Measurements from ENCODE around the gene PDIA6.

Gene PDIA6

GRCh38 chr2:10750610-10751009, 62.0 kb downstream of the PDIA6 start:
- no peak for DNase-seq (ENCODE audit: insufficient read length, low spot score)
- TF ChIP-seq POLR2A (IDR thresholded peaks at IDR 0.05; ENCODE audit: low read depth, low read length) = no peak
- no peak for TF ChIP-seq TAF1 (IDR thresholded peaks at IDR 0.05; ENCODE audit: low read depth, low read length)
- no peak for TF ChIP-seq SPI1 (IDR thresholded peaks at IDR 0.05; ENCODE audit: low read depth, low read length)
- no peak for TF ChIP-seq PAX5 (IDR thresholded peaks at IDR 0.05; ENCODE audit: insufficient read depth, low read length, severe bottlenecking)
- no peak for TF ChIP-seq POLR2AphosphoS5 (IDR thresholded peaks at IDR 0.05; ENCODE audit: low read depth, low read length)
- TF ChIP-seq POU2F2 (IDR thresholded peaks at IDR 0.05; ENCODE audit: low read depth, low read length) = no peak
- FAIRE-seq = no peak

GRCh38 chr2:10742666-10743065, 69.9 kb downstream of the PDIA6 start:
- no peak for DNase-seq (ENCODE audit: insufficient read length, low spot score)
- TF ChIP-seq POLR2AphosphoS5 (IDR thresholded peaks at IDR 0.05; ENCODE audit: low read depth, low read length) (no peak), SPI1 (IDR thresholded peaks at IDR 0.05; ENCODE audit: low read depth, low read length) (no peak), TAF1 (IDR thresholded peaks at IDR 0.05; ENCODE audit: low read depth, low read length) (no peak), POU2F2 (IDR thresholded peaks at IDR 0.05; ENCODE audit: low read depth, low read length) (no peak), PAX5 (IDR thresholded peaks at IDR 0.05; ENCODE audit: insufficient read depth, low read length, severe bottlenecking) (no peak), POLR2A (IDR thresholded peaks at IDR 0.05; ENCODE audit: low read depth, low read length) (no peak)
- no peak for FAIRE-seq

GRCh38 chr2:10741139-10741538, 71.4 kb downstream of the PDIA6 start:
- FAIRE-seq = no peak
- no peak for TF ChIP-seq POLR2AphosphoS5 (IDR thresholded peaks at IDR 0.05; ENCODE audit: low read depth, low read length)
- no peak for TF ChIP-seq PAX5 (IDR thresholded peaks at IDR 0.05; ENCODE audit: insufficient read depth, low read length, severe bottlenecking)
- TF ChIP-seq TAF1 (IDR thresholded peaks at IDR 0.05; ENCODE audit: low read depth, low read length) = no peak
- no peak for DNase-seq (ENCODE audit: insufficient read length, low spot score)

- TF ChIP-seq POLR2A (IDR thresholded peaks at IDR 0.05; ENCODE audit: low read depth, low read length) = no peak
- no peak for TF ChIP-seq POU2F2 (IDR thresholded peaks at IDR 0.05; ENCODE audit: low read depth, low read length)
- TF ChIP-seq PAX5 (IDR thresholded peaks at IDR 0.05; ENCODE audit: insufficient read depth, low read length, severe bottlenecking) = no peak
- TF ChIP-seq TAF1 (IDR thresholded peaks at IDR 0.05; ENCODE audit: low read depth, low read length) = no peak
- TF ChIP-seq POLR2AphosphoS5 (IDR thresholded peaks at IDR 0.05; ENCODE audit: low read depth, low read length) = no peak
- no peak for TF ChIP-seq SPI1 (IDR thresholded peaks at IDR 0.05; ENCODE audit: low read depth, low read length)
- DNase-seq (ENCODE audit: insufficient read length, low spot score) = no peak
- no peak for FAIRE-seq
These were observed 72.4 kb downstream of the PDIA6 start for GRCh38 chr2:10740226-10740625.

- DNase-seq (ENCODE audit: insufficient read length, low spot score) = no peak
- FAIRE-seq = no peak
- TF ChIP-seq POLR2A (IDR thresholded peaks at IDR 0.05; ENCODE audit: low read depth, low read length) (no peak), PAX5 (IDR thresholded peaks at IDR 0.05; ENCODE audit: insufficient read depth, low read length, severe bottlenecking) (no peak), TAF1 (IDR thresholded peaks at IDR 0.05; ENCODE audit: low read depth, low read length) (no peak), POU2F2 (IDR thresholded peaks at IDR 0.05; ENCODE audit: low read depth, low read length) (no peak), SPI1 (IDR thresholded peaks at IDR 0.05; ENCODE audit: low read depth, low read length) (no peak), POLR2AphosphoS5 (IDR thresholded peaks at IDR 0.05; ENCODE audit: low read depth, low read length) (no peak)
These were observed 74.4 kb downstream of the PDIA6 start for GRCh38 chr2:10738192-10738591.

- FAIRE-seq (no peak), DNase-seq (ENCODE audit: insufficient read length, low spot score) (no peak)
- no peak for TF ChIP-seq POLR2A (IDR thresholded peaks at IDR 0.05; ENCODE audit: low read depth, low read length)
- TF ChIP-seq TAF1 (IDR thresholded peaks at IDR 0.05; ENCODE audit: low read depth, low read length) = no peak
- no peak for TF ChIP-seq POLR2AphosphoS5 (IDR thresholded peaks at IDR 0.05; ENCODE audit: low read depth, low read length)
- TF ChIP-seq POU2F2 (IDR thresholded peaks at IDR 0.05; ENCODE audit: low read depth, low read length) = no peak
- no peak for TF ChIP-seq PAX5 (IDR thresholded peaks at IDR 0.05; ENCODE audit: insufficient read depth, low read length, severe bottlenecking)
- TF ChIP-seq SPI1 (IDR thresholded peaks at IDR 0.05; ENCODE audit: low read depth, low read length) = no peak
These were observed 78.6 kb downstream of the PDIA6 start for GRCh38 chr2:10733980-10734379.

GRCh38 chr2:10733566-10733925, 79.0 kb downstream of the PDIA6 start:
- FAIRE-seq = no peak
- TF ChIP-seq SPI1 (IDR thresholded peaks at IDR 0.05; ENCODE audit: low read depth, low read length) (no peak), TAF1 (IDR thresholded peaks at IDR 0.05; ENCODE audit: low read depth, low read length) (no peak), POLR2AphosphoS5 (IDR thresholded peaks at IDR 0.05; ENCODE audit: low read depth, low read length) (no peak), POU2F2 (IDR thresholded peaks at IDR 0.05; ENCODE audit: low read depth, low read length) (no peak), POLR2A (IDR thresholded peaks at IDR 0.05; ENCODE audit: low read depth, low read length) (no peak), PAX5 (IDR thresholded peaks at IDR 0.05; ENCODE audit: insufficient read depth, low read length, severe bottlenecking) (no peak)
- no peak for DNase-seq (ENCODE audit: insufficient read length, low spot score)

Data from GM12891 (cell line).